H9 (cell line): ENCODE measurements around the gene ZNF618. TPM values are rescaled to one million over a fixed set of nuclear protein-coding genes. Genes with fewer than 3 reads are reported as not detected.

Experiments
- DNase-seq: peaks from one replicate; pipeline ENCODE4 v3.0.0-alpha.2; 2017
- H2AFZ ChIP-seq: one replicate; pipeline ENCODE4 v1.6.1; 2013; ENCODE audit warnings: mild to moderate bottlenecking, low read length, control low read depth, moderate library complexity
- H2AK5ac ChIP-seq: 2 replicates; pipeline ENCODE4 v1.6.1; 2013; ENCODE audit warnings: low read length, control low read depth, mixed read lengths; ENCODE audit not compliant: insufficient read length
- H2BK120ac ChIP-seq: one replicate; pipeline ENCODE4 v1.6.1; 2013; ENCODE audit warnings: low read depth, mild to moderate bottlenecking, low read length, control low read depth, inconsistent platforms; ENCODE audit not compliant: poor library complexity, severe bottlenecking
- H2BK12ac ChIP-seq: 2 replicates; pipeline ENCODE4 v1.6.1; 2013; ENCODE audit warnings: low read length, control low read depth, mixed read lengths, low read depth; ENCODE audit not compliant: insufficient read length
- H2BK15ac ChIP-seq: 2 replicates; pipeline ENCODE4 v1.6.1; 2013; ENCODE audit warnings: low read depth, low read length, control low read depth
- H2BK20ac ChIP-seq: one replicate; pipeline ENCODE4 v1.6.1; 2013; ENCODE audit warnings: low read depth, mild to moderate bottlenecking, low read length, control low read depth, inconsistent platforms; ENCODE audit not compliant: poor library complexity, severe bottlenecking
- H2BK5ac ChIP-seq: 2 replicates; pipeline ENCODE4 v1.6.1; 2013; ENCODE audit warnings: low read length, control low read depth, mixed read lengths; ENCODE audit not compliant: insufficient read length
- H3K14ac ChIP-seq: 2 replicates; pipeline ENCODE4 v1.6.1; 2013; ENCODE audit warnings: low read length, control low read depth; ENCODE audit not compliant: insufficient read depth
- H3K18ac ChIP-seq: 2 replicates; pipeline ENCODE4 v1.6.1; 2013; ENCODE audit warnings: low read depth, mild to moderate bottlenecking, mixed read lengths, low read length, control low read depth; ENCODE audit not compliant: insufficient read length
- H3K23ac ChIP-seq: 2 replicates; pipeline ENCODE4 v1.6.1; 2013; ENCODE audit warnings: low read length, control low read depth, mixed read lengths, low read depth; ENCODE audit not compliant: insufficient read length
- H3K23me2 ChIP-seq: 2 replicates; pipeline ENCODE4 v1.6.1; 2013; ENCODE audit warnings: low read depth, mild to moderate bottlenecking, mixed read lengths, low read length, control low read depth; ENCODE audit not compliant: insufficient read length, poor library complexity, severe bottlenecking
- H3K27ac ChIP-seq: 2 replicates; pipeline ENCODE4 v1.5.1; 2013; ENCODE audit warnings: low read length, control low read depth, mixed read lengths, low read depth; ENCODE audit not compliant: insufficient read length
- H3K27me3 ChIP-seq: 2 replicates; pipeline ENCODE4 v1.6.1; 2013; ENCODE audit warnings: low read length, control low read depth, inconsistent platforms; ENCODE audit not compliant: insufficient read depth
- H3K4ac ChIP-seq: 2 replicates; pipeline ENCODE4 v1.6.1; 2013; ENCODE audit warnings: low read depth, mild to moderate bottlenecking, control low read depth, inconsistent platforms, low read length, moderate library complexity
- H3K4me1 ChIP-seq: 2 replicates; pipeline ENCODE4 v1.6.1; 2013; ENCODE audit warnings: low read length, control low read depth, inconsistent platforms; ENCODE audit not compliant: insufficient read depth
- H3K4me2 ChIP-seq: 2 replicates; pipeline ENCODE4 v1.6.1; 2013; ENCODE audit warnings: low read length, control low read depth, mixed read lengths; ENCODE audit not compliant: insufficient read length, insufficient read depth
- H3K56ac ChIP-seq: 2 replicates; pipeline ENCODE4 v1.6.1; 2013; ENCODE audit warnings: low read depth, mild to moderate bottlenecking, mixed read lengths, low read length, control low read depth; ENCODE audit not compliant: insufficient read length
- H3K79me1 ChIP-seq: 2 replicates; pipeline ENCODE4 v1.6.1; 2013; ENCODE audit warnings: low read depth, mild to moderate bottlenecking, moderate library complexity, low read length, control low read depth, inconsistent platforms; ENCODE audit not compliant: insufficient read depth, poor library complexity, severe bottlenecking
- H3K79me2 ChIP-seq: 2 replicates; pipeline ENCODE4 v1.6.1; 2013; ENCODE audit warnings: low read length, control low read depth, inconsistent platforms; ENCODE audit not compliant: insufficient read depth
- H3K9ac ChIP-seq: 2 replicates; pipeline ENCODE4 v1.6.1; 2013; ENCODE audit warnings: low read length, control low read depth, mixed read lengths; ENCODE audit not compliant: insufficient read length; ENCODE audit errors: extremely low read depth
- H3K9me3 ChIP-seq: one replicate; pipeline ENCODE4 v1.6.1; 2013; ENCODE audit warnings: low read depth, low read length, inconsistent platforms; ENCODE audit not compliant: control insufficient read depth
- H3T11ph ChIP-seq: one replicate; pipeline ENCODE4 v1.6.1; 2013; ENCODE audit warnings: mild to moderate bottlenecking, low read length, control low read depth, inconsistent platforms
- H4K20me1 ChIP-seq: one replicate; pipeline ENCODE4 v1.6.1; 2013; ENCODE audit not compliant: control insufficient read depth, insufficient read length, insufficient read depth
- H4K5ac ChIP-seq: 2 replicates; pipeline ENCODE4 v1.6.1; 2013; ENCODE audit warnings: low read depth, mild to moderate bottlenecking, mixed read lengths, low read length, control low read depth; ENCODE audit not compliant: insufficient read length
- H4K8ac ChIP-seq: replicated peaks from 2 replicates; pipeline ENCODE4 v1.6.1; 2013; ENCODE audit warnings: low read length, control low read depth, mixed read lengths, low read depth; ENCODE audit not compliant: insufficient read length
- H4K91ac ChIP-seq: 2 replicates; pipeline ENCODE4 v1.6.1; 2013; ENCODE audit warnings: low read depth, mild to moderate bottlenecking, moderate library complexity, mixed read lengths, low read length, control low read depth; ENCODE audit not compliant: insufficient read length
- H3K27ac Mint-ChIP-seq, 3 experiments: 2 replicates in 2 of 3; 3 replicates in 1 of 3; pipeline ENCODE4 v1.8.0; 2020 to 2021; ENCODE audit warnings: mixed read lengths in 3 of 3, mild to moderate bottlenecking in 1 of 3, moderate library complexity in 1 of 3
- H3K27me3 Mint-ChIP-seq: 2 replicates; pipeline ENCODE4 v1.8.0; 2021; ENCODE audit warnings: low read depth, mild to moderate bottlenecking, moderate library complexity, mixed read lengths
- H3K36me3 Mint-ChIP-seq, 3 experiments: 2 replicates in 2 of 3; 3 replicates in 1 of 3; pipeline ENCODE4 v1.8.0; 2020 to 2021; ENCODE audit warnings: low read depth in 3 of 3, mixed read lengths in 3 of 3; ENCODE audit not compliant: insufficient read depth in 1 of 3
- H3K4me1 Mint-ChIP-seq, 2 experiments: 2 replicates each; pipeline ENCODE4 v1.8.0; 2020; ENCODE audit warnings: mixed read lengths in 2 of 2
- H3K4me3 Mint-ChIP-seq, 2 experiments: 2 replicates in 1 of 2; 3 replicates in 1 of 2; pipeline ENCODE4 v1.8.0; 2020 to 2021; ENCODE audit warnings: mild to moderate bottlenecking in 2 of 2, mixed read lengths in 2 of 2, moderate library complexity in 1 of 2
- H3K9me3 Mint-ChIP-seq, 2 experiments: 2 replicates in 1 of 2; 3 replicates in 1 of 2; pipeline ENCODE4 v1.8.0; 2020; ENCODE audit warnings: mild to moderate bottlenecking in 2 of 2, mixed read lengths in 2 of 2, moderate library complexity in 1 of 2
- CTCF ChIP-seq: fragments of 200-600 bp; sonication (generic); conservative IDR thresholded peaks from 3 replicates; pipeline ENCODE4 v1.8.0; 2021; ENCODE audit warnings: antibody characterized with exemption, mild to moderate bottlenecking
- WGBS: extraction: QIAGEN DNeasy Blood & Tissue Kit; methylation state at CpG from one replicate; pipeline ENCODE4 v1.1.7; 2013; ENCODE audit warnings: missing lambda C conversion rate, low lambda C conversion rate, mixed read lengths; ENCODE audit not compliant: insufficient read length; ENCODE audit errors: extremely low coverage; 5-methylcytosine and 5-hydroxymethylcytosine counted together
- total RNA-seq: library from RNA; stranded (reverse); gene quantifications from 2 replicates; pipeline ENCODE4 v1.2.1, GENCODE V29; 2021

ZNF618 gene
- total RNA-seq, 1 experiment from 2014 or later = 13.6 TPM

- Histone ChIP-seq H3K4me1 (no peaks in the 10 kb centered on the region), H3K23me2 (no peaks in the 10 kb centered on the region), H3K27ac (no peak overlapping the region), H3K79me2 (no peaks in the 10 kb centered on the region), H2BK12ac (no peak overlapping the region), H3K56ac (no peak overlapping the region), H2BK5ac (no peak overlapping the region), H3K9ac (no peak overlapping the region), H2BK20ac (no peak overlapping the region), H3K14ac (no peak overlapping the region), H3K9me3 (no peaks in the 10 kb centered on the region), H3K4ac (no peak overlapping the region), H2BK120ac (no peak overlapping the region), H3K23ac (no peak overlapping the region), H2AK5ac (no peak overlapping the region), H3K27me3 (no peaks in the 10 kb centered on the region), H4K5ac (no peak overlapping the region), H3K79me1 (no peaks in the 10 kb centered on the region), H3T11ph (no peak overlapping the region), H3K18ac (no peak overlapping the region), H2BK15ac (no peak overlapping the region), H2AFZ (no peak overlapping the region), H3K4me2 (no peak overlapping the region), H4K91ac (no peak overlapping the region), H4K20me1 (no peaks in the 10 kb centered on the region), H4K8ac (no peak overlapping the region)
- Mint-ChIP-seq H3K36me3 (no peaks in the 10 kb centered on the region), H3K4me3 (no peak overlapping the region; a peak in 1 of 5 replicates), H3K27me3 (peaks cover 41% of the 10 kb centered on the region), H3K9me3 (no peaks in the 10 kb centered on the region), H3K4me1 (peaks cover 7 to 8% of the 10 kb centered on the region in 2 experiments; a peak in 3 of 4 replicates), H3K27ac (no peak overlapping the region)
- DNase-seq = no peak
- no CpG with 5 or more reads among the region's 7 CpGs for WGBS
- no peak for TF ChIP-seq CTCF
These were observed 202.7 kb downstream of the ZNF618 start for GRCh38 chr9:114078781-114079156.
